GM10266 (cell line): ENCODE data around the gene HCST.

Experiments
- DNase-seq: peaks from one replicate; pipeline ENCODE4 v3.0.0; 2012; ENCODE audit errors: extremely low spot score
- CTCF ChIP-seq: IDR thresholded peaks from 2 replicates; pipeline ENCODE4 v1.5.1; 2012; ENCODE audit warnings: mild to moderate bottlenecking, low read depth; ENCODE audit not compliant: control insufficient read depth, insufficient read depth; ENCODE audit errors: missing control alignments

HCST gene

GRCh38 chr19:35898499-35898809, 3.9 kb upstream of the HCST start:
- no peak for TF ChIP-seq CTCF
- DNase-seq, result no peak

GRCh38 chr19:35899547-35900214, 2.6 kb upstream of the HCST start:
- peak; percentile 93 for DNase-seq
- no peak for TF ChIP-seq CTCF

GRCh38 chr19:35901055-35901644, 1.2 kb upstream of the HCST start:
- DNase-seq, result no peak
- no peak for TF ChIP-seq CTCF

- no peak for DNase-seq
- no peak for TF ChIP-seq CTCF
Observed at GRCh38 chr19:35902870-35903475, 644 bp downstream of the HCST start.

- peak; percentile 77 for DNase-seq
- TF ChIP-seq CTCF, result no peak
Observed at GRCh38 chr19:35903550-35904179, 1.3 kb downstream of the HCST start.

GRCh38 chr19:35904311-35905068, 2.2 kb downstream of the HCST start:
- TF ChIP-seq CTCF, result no peak

More at GRCh38 chr19:35904311-35905068, 2.2 kb downstream of the HCST start:
- no peak for DNase-seq
